Measurements from ENCODE around the gene P4HTM. TPM values are rescaled to one million over a fixed set of nuclear protein-coding genes. Genes with fewer than 3 reads are reported as not detected.

Gene P4HTM
- total and polyA plus RNA-seq, 2 of the 8 experiments (the other 6 are each of a cell fraction or from before 2014, with no cell fraction given): 19.1 to 25.4 TPM

DNA sequence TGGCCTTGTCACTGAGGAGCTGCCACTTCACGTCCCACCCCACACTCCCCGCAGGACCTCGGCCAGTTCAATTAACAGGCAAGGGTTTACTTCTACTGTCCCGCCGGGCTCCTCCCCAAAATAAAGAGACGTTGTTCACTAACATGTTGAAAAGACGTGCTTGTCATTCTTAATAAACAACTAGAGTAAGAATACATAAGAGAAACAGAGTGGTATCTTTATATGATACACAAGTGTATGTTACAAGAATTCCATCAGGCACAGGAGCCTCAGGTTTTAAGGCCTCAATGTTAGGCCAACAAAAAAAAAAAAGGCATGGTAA is 39.5 kb downstream of the P4HTM start:
- Histone ChIP-seq H3K79me1 (ENCODE audit: low read depth, low read length) (peaks cover 8% of the 10 kb centered on the region), H3K36me3 (ENCODE audit: control insufficient read depth in 2 of 4, insufficient read depth in 4 of 4, low read length in 3 of 4) (peaks cover 44 to 68% (median 62%) of the 10 kb centered on the region in 4 experiments), H2BK12ac (ENCODE audit: low read depth, low read length) (no peak overlapping the region), H4K20me1 (replicated peaks in 1 of 2; ENCODE audit: control insufficient read depth in 1 of 2, insufficient read depth in 2 of 2, low read length in 2 of 2) (peaks cover 6 to 21% of the 10 kb centered on the region in 2 experiments), H3K4me3 (ENCODE audit: extremely low read depth in 1 of 4, insufficient read depth in 2 of 4, low read depth in 3 of 4, low read length in 4 of 4) (peak overlapping the region in 1 of 4 experiments; percentile 76; a peak in 2 of 8 replicates), H3K79me2 (ENCODE audit: control insufficient read depth in 1 of 2, insufficient read depth in 2 of 2, low read length in 2 of 2) (peaks cover 4 to 15% of the 10 kb centered on the region in 2 experiments; a peak in 3 of 4 replicates), H3K4me2 (ENCODE audit: insufficient read depth in 1 of 2, low read depth in 2 of 2, low read length in 2 of 2) (peak overlapping the region; percentile 88 to 98), H3K4ac (replicated peaks; ENCODE audit: insufficient read length, low read depth, low read length) (no peak overlapping the region), H3K14ac (ENCODE audit: insufficient read length) (no peak overlapping the region), H3K56ac (replicated peaks; ENCODE audit: insufficient read length, low read depth, low read length) (no peak overlapping the region), H2BK20ac (ENCODE audit: low read length) (no peak overlapping the region), H4K8ac (ENCODE audit: extremely low read depth, insufficient read depth, low read length) (no peak overlapping the region), H3K9ac (replicated peaks in 1 of 4; ENCODE audit: extremely low read depth in 1 of 4, low read depth in 3 of 4, low read length in 3 of 4) (no peak overlapping the region), H3K23ac (ENCODE audit: insufficient read length) (no peak overlapping the region), H3K27me3 (replicated peaks in 1 of 4; ENCODE audit: control insufficient read depth in 3 of 4, extremely low read depth in 1 of 4, insufficient read depth in 3 of 4, low read length in 3 of 4) (no peaks in the 10 kb centered on the region; a peak in 1 of 7 replicates), H3K18ac (ENCODE audit: extremely low read depth, low read length) (no peak overlapping the region), H3K9me3 (ENCODE audit: insufficient read depth in 2 of 2, low read depth in 1 of 2, low read length in 1 of 2) (no peaks in the 10 kb centered on the region), H2BK15ac (ENCODE audit: low read length) (no peak overlapping the region), H3K27ac (ENCODE audit: low read depth, low read length) (no peak overlapping the region), H2AFZ (ENCODE audit: low read length) (no peak overlapping the region), H2BK120ac (replicated peaks; ENCODE audit: low read depth, low read length) (no peak overlapping the region), H2AK5ac (ENCODE audit: low read depth, low read length) (no peak overlapping the region), H3K23me2 (ENCODE audit: low read depth, low read length) (peaks cover 7% of the 10 kb centered on the region), H4K5ac (ENCODE audit: insufficient read length, low read depth, low read length) (no peak overlapping the region), H4K91ac (replicated peaks; ENCODE audit: insufficient read length, low read length) (no peak overlapping the region), H3K4me1 (replicated peaks in 1 of 4; ENCODE audit: control insufficient read depth in 3 of 4, insufficient read depth in 4 of 4, low read length in 3 of 4) (peaks cover 0 to 8% (median 6%) of the 10 kb centered on the region in 4 experiments; a peak in 5 of 7 replicates), H2BK5ac (ENCODE audit: low read depth, low read length) (no peak overlapping the region)
- FAIRE-seq: no peak
- no peak for DNase-seq (ENCODE audit: low read depth in 1 of 2, low spot score in 2 of 2)
- POLR2A ChIA-PET (ENCODE audit: partially characterized antibody): interaction anchor here (0.6 to 33.9 kb wide), 25 partner anchors 11 to 405 kb away, joined by 3 to 1518 read pairs (median 4); partner anchors contain the start of genes CELSR3, DALRD3, IP6K2 and LAMB2
- WGBS, 2 experiments (ENCODE audit: extremely low coverage in 1 of 2, insufficient coverage in 1 of 2, insufficient read length in 1 of 2, insufficient replicate concordance in 2 of 2, low coverage in 1 of 2, low lambda C conversion rate in 2 of 2, missing lambda C conversion rate in 1 of 2): 16% methylated on average over 7 of the region's 7 CpGs; no CpG with 5 or more reads in 1 of the 2 experiments
- TF ChIP-seq POLR2A (IDR thresholded peaks at IDR 0.05; ENCODE audit: control extremely low read depth in 1 of 2, low read depth in 2 of 2, low read length in 2 of 2) (no peak), ZNF274 (IDR thresholded peaks at IDR 0.05; ENCODE audit: borderline replicate concordance, extremely low read depth, low read length) (no peak), HDAC2 (IDR thresholded peaks at IDR 0.05; ENCODE audit: borderline replicate concordance in 1 of 2, low read depth in 2 of 2, low read length in 2 of 2) (no peak)
- CTCF ChIA-PET (ENCODE audit: partially characterized antibody): no interaction called here

Measured in H1 (cell line).